Activated T-helper 17 cell treated with anti-CD3 and anti-CD28 coated beads, Interleukin-2, amount 50 U/mL, for 72 hours (primary cell): Measurements from ENCODE around the gene ZNF385D. TPM values are rescaled to one million over a fixed set of nuclear protein-coding genes. Genes with fewer than 3 reads are reported as not detected.

Experiments
- ATAC-seq: fragments of 150-1000 bp; cut with Tn5 transposase; replicated peaks from 2 replicates; pipeline ENCODE4 v1.10.0; 2021; ENCODE audit warnings: mild to moderate bottlenecking, moderate library complexity
- H3K27ac Mint-ChIP-seq: one replicate; pipeline ENCODE4 v1.8.0; 2022; ENCODE audit warnings: mixed read lengths
- H3K27me3 Mint-ChIP-seq: one replicate; pipeline ENCODE4 v1.8.0; 2022; ENCODE audit warnings: mixed read lengths
- H3K36me3 Mint-ChIP-seq: one replicate; pipeline ENCODE4 v1.8.0; 2022; ENCODE audit warnings: low read depth, mild to moderate bottlenecking, mixed read lengths
- H3K4me1 Mint-ChIP-seq: one replicate; pipeline ENCODE4 v1.8.0; 2022; ENCODE audit warnings: mixed read lengths
- H3K4me3 Mint-ChIP-seq: one replicate; pipeline ENCODE4 v1.8.0; 2022; ENCODE audit warnings: mild to moderate bottlenecking, mixed read lengths
- H3K9me3 Mint-ChIP-seq: one replicate; pipeline ENCODE4 v1.8.0; 2022; ENCODE audit warnings: mixed read lengths
- total RNA-seq, 2 donors: library from RNA; stranded (reverse); gene quantifications; one replicate each; pipeline ENCODE4 v1.2.3, GENCODE V29; 2022

The ZNF385D gene
- total RNA-seq, 2 donors from 2014 or later, result not detected

DNA sequence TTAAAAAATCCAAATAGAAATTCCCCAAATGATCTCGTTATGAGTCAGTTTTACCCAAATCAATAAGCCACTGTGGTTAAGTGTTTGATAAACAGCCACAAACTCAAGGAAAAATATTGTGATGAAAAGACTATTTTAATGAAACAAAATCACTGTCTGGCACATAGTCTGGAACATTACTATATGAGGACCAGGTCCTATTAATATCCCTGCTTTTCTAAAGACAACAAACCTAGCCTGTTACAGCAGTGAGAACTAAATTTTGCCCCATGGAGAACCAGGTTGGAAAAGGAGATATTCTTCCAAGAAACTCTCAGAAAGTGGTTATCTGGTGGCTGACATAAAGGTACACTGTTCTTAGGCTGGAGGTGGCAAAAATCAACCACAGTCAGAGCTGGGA lies 27.7 kb upstream of the ZNF385D start:
- Mint-ChIP-seq H3K9me3 (peaks cover 3% of the 10 kb centered on the region), H3K4me3 (no peak overlapping the region), H3K27ac (no peak overlapping the region), H3K36me3 (no peaks in the 10 kb centered on the region), H3K27me3 (no peaks in the 10 kb centered on the region), H3K4me1 (no peaks in the 10 kb centered on the region)
- ATAC-seq, result no peak

DNA sequence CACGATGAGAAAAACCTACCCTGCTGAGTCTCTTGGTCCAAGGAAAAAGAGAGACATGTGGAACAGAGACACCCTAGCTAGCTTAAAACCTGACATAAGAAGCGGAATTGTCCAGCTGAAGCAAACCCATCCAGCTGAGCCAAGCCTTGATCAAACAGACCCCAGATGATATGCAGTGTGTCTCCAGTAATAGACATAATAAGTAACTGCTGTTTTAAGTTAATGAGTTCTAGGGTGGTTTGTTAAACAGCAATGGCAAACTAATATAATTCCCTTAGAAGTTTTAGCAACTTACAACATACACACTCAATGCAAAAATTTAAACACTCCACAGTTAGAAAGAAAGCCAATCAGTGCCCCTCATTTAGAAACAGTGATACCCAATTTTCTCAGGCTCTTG lies 26.8 kb upstream of the ZNF385D start:
- no peak overlapping the region for H3K27ac Mint-ChIP-seq
- ATAC-seq, result no peak
- peaks cover 3% of the 10 kb centered on the region for H3K9me3 Mint-ChIP-seq

DNA sequence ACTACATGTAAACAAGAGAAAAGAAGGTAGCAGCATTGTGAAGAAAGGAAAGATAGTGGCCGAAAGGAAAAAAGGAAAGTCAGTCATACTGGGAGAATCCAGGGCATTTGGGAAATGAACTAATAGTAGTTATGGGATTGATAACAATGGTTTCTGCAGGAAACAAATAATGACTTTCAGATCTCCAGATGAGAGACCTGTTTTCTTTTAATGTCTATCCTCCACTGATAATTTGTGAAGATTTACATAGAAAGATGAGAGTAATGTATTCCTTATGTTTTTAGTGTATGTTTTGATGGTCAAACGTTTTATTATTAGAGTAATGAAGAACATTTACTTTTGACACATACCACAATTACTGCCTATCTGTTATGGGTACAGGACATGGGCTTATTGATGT lies 15.0 kb upstream of the ZNF385D start:
- Mint-ChIP-seq H3K27ac (no peak overlapping the region), H3K27me3 (no peaks in the 10 kb centered on the region), H3K36me3 (no peaks in the 10 kb centered on the region), H3K9me3 (peaks cover 29% of the 10 kb centered on the region), H3K4me1 (no peaks in the 10 kb centered on the region), H3K4me3 (no peak overlapping the region)
- ATAC-seq, result no peak

More for the DNA sequence above, 26.8 kb upstream of the ZNF385D start:
- H3K27me3 Mint-ChIP-seq, result no peaks in the 10 kb centered on the region
- H3K36me3 Mint-ChIP-seq, result no peaks in the 10 kb centered on the region
- H3K4me1 Mint-ChIP-seq, result no peaks in the 10 kb centered on the region
- no peak overlapping the region for H3K4me3 Mint-ChIP-seq

DNA sequence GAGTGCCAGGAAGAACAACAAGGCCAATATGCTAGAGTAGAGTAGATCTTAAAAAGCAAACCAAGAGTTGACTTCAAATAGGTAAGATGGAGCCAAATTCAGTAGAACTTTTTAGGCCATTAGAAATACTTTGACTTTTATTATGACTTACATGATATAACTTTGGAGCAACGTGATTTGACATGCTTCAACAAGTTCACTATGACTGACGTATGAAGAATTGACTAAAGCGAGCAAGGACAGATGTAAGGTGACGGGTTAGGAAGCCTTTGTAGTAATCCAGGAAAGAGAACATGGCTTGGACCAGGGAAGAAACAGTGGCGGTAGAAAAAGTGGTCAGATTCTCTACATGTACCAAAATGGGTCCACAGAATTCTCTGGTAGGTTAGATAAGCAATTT lies 4.9 kb upstream of the ZNF385D start:
- Mint-ChIP-seq H3K9me3 (peaks cover 9% of the 10 kb centered on the region), H3K27me3 (no peaks in the 10 kb centered on the region), H3K4me3 (no peak overlapping the region), H3K27ac (no peak overlapping the region), H3K4me1 (no peaks in the 10 kb centered on the region), H3K36me3 (no peaks in the 10 kb centered on the region)
- ATAC-seq, result no peak

DNA sequence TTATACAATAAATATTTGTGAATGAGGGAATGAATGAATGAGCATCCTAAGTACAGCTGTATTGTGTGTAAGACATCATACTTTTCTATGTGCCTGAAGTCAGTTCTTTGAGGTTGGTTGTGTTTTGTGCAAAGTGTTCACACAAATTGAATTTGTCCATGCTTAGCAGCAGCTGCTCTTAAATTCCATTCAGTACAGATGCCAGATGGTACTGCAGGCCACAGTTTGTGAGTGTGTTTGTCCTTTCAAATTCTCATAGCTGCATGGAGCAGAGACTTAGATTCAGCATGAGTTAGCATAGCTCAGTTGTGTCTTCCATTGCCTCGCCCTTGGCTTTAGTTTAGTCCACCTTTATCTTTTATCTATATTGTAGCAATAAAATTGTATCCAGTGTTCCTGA lies 3.8 kb upstream of the ZNF385D start:
- Mint-ChIP-seq H3K27me3 (no peaks in the 10 kb centered on the region), H3K27ac (no peak overlapping the region), H3K36me3 (no peaks in the 10 kb centered on the region), H3K4me3 (no peak overlapping the region), H3K9me3 (peaks cover 9% of the 10 kb centered on the region), H3K4me1 (no peaks in the 10 kb centered on the region)
- no peak for ATAC-seq

DNA sequence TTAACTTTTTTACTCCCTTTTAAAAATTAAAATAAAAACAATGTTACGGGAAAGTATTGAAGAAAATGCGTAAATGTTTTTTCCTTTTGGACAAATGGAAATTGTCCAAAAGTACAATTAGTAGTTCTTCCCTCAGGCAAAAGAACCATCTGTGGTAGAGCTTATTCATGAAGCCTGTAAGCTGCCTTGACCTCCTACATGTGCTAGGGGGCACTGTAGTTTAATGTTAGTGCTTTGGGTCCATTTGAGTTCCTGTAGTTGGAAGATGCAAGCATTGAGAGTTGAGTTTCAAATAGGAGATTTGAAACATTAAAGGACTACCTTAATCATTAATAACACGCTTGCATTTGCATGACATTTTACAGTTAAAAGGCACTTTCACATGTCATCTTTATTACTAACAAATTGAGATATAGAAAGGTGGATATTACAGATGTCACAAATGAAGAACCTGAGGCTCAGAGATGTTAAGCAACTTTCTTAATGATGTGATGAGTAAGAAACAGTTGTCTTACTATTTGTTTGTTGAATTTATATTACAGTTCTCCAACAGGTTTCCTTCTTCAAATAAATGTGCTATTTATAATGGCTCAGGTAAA lies 1.8 kb upstream of the ZNF385D start:
- Mint-ChIP-seq H3K27ac (no peak overlapping the region), H3K4me1 (no peaks in the 10 kb centered on the region), H3K4me3 (no peak overlapping the region), H3K27me3 (no peaks in the 10 kb centered on the region), H3K9me3 (peaks cover 6% of the 10 kb centered on the region), H3K36me3 (no peaks in the 10 kb centered on the region)
- no peak for ATAC-seq

DNA sequence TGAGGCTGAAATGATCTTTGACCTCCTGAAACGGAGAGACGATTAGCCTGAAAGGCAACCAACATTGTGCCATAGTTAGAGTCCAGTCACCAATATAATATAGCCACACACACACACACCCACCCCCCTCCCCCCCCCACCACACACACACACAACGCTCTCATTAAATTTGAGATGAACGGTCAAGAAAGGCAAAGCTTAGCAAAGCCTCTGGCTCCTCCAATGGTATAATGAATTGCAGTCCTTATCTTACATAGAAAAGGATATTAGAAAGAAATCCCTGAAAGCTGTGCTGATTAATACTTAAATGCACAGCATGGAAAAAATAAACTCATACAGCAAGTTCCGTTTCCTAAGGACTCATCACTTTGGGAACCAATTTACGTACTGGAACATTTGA lies 876 bp upstream of the ZNF385D start:
- no peaks in the 10 kb centered on the region for H3K36me3 Mint-ChIP-seq
- no peaks in the 10 kb centered on the region for H3K4me1 Mint-ChIP-seq
- no peak for ATAC-seq
- H3K27ac Mint-ChIP-seq, result no peak overlapping the region
- H3K4me3 Mint-ChIP-seq, result no peak overlapping the region
- H3K27me3 Mint-ChIP-seq, result no peaks in the 10 kb centered on the region
- H3K9me3 Mint-ChIP-seq, result peaks cover 5% of the 10 kb centered on the region

DNA sequence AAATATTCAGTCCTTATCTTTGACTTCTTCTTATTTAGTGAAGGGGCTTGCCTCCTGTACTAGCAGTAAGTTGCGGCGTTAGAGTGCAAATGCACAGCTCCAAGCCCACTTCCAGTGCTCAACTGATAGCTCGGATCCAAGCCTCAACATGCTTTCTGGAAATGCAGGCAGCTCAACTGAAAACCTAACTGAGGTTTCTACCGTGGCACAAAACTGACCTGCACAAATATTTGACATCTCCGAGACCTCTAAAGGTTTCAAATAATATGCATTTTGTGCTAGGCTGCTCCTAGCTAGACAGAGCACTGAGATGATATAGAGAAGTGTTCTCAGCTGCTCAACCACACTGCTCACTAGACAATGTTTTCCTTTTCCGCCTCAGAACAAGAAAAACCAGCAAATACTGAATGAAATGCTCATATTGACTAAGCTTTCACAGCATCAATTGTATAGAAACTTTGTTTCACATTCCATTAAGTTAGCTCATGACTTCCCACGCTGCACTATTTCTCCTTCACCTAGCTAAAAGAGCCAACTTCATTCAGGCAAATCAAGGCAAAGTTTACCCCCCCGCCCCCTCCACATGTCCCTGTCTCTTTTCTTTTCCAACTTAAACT lies 822 bp downstream of the ZNF385D start:
- no peaks in the 10 kb centered on the region for H3K4me1 Mint-ChIP-seq
- no peak overlapping the region for H3K4me3 Mint-ChIP-seq
- H3K27ac Mint-ChIP-seq, result no peak overlapping the region
- no peaks in the 10 kb centered on the region for H3K36me3 Mint-ChIP-seq
- ATAC-seq, result no peak
- H3K9me3 Mint-ChIP-seq, result no peaks in the 10 kb centered on the region
- no peaks in the 10 kb centered on the region for H3K27me3 Mint-ChIP-seq

DNA sequence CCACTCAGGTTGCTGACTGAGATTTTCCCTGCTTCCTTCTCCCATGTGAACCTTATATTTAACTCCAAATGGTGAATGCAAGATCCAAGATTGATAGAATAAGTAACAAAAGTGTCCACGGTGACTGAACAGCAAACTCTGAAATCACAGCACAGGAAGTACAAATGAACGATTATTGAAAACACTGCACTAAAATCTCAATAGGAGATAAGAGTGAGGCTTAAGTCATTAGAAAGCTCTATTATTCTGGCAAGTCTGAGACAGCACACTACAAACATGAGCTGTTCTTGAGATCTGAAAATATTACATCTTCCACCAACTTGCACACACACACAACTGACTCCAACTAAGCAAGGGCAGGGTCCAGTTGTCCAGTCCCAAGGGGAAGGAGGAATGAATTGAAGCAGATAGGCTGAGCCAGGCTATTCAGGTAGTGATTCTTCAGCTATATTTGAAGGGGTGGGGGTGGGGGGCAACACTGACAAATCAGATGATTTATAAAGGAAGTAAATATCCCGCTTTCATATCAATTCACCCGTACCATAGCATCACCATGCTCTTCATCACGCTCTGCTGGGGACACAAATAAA lies 2.9 kb downstream of the ZNF385D start:
- Mint-ChIP-seq H3K4me1 (no peaks in the 10 kb centered on the region), H3K36me3 (no peaks in the 10 kb centered on the region), H3K9me3 (no peaks in the 10 kb centered on the region), H3K4me3 (no peak overlapping the region), H3K27ac (no peak overlapping the region), H3K27me3 (no peaks in the 10 kb centered on the region)
- no peak for ATAC-seq

DNA sequence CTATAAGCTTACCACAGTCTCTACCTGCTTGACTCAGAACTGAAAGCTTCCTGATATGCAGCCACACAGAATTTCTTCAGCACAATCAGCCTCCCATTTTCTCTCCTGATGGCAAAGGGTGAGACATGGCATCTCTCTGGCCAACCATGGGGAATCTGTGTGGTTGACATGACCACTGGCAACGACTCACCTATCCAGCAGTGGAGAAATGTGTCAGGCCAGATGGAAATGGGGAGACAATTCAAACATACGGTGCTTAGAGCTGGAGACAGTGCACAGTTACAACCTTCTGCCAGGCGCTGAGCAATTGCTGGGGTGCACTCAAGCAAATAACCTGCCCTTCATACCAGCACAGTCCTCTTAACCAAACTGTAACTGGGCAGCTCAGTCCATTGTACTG lies 3.6 kb downstream of the ZNF385D start:
- H3K9me3 Mint-ChIP-seq, result peaks cover 3% of the 10 kb centered on the region
- no peak overlapping the region for H3K4me3 Mint-ChIP-seq
- no peaks in the 10 kb centered on the region for H3K4me1 Mint-ChIP-seq
- no peak overlapping the region for H3K27ac Mint-ChIP-seq
- H3K36me3 Mint-ChIP-seq, result no peaks in the 10 kb centered on the region
- H3K27me3 Mint-ChIP-seq, result no peaks in the 10 kb centered on the region
- no peak for ATAC-seq

DNA sequence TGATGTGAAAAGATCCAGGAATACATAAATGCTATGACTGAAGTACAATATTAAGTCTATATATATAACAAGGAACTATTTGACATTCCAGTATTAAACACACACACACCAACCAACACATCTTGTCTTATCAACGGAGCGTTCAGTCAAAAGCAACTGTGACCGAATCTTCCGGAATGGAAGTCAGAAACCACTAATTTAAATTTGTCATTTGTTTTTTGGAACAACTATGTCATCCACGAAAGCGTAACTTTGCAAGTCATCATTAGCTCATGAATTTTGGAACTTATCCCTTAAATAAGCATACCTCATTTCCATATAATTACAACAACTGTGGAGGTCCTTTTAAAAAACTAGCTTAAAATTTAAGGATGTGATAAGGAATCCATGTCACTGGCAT lies 5.0 kb downstream of the ZNF385D start:
- Mint-ChIP-seq H3K27me3 (no peaks in the 10 kb centered on the region), H3K27ac (no peak overlapping the region), H3K36me3 (no peaks in the 10 kb centered on the region), H3K4me1 (no peaks in the 10 kb centered on the region), H3K4me3 (no peak overlapping the region), H3K9me3 (peaks cover 8% of the 10 kb centered on the region)
- no peak for ATAC-seq

DNA sequence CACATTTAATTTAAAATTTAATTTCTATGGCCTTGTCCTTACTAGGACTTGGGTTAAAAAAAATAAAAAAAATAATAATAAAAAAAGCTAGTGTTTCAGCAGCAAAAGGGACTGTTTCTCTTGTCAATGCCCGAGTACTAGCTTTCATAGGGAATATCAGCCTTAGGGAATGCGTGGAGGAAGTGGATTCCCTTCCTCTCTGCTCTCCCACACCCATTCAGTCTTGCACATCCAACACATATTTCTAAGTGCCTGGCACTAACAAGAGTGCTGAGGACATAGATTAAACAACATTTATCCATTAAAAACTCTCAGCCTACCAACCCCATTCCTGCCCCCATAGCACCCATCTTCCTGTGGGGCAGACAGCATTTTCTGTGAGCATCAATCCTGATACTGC lies 6.2 kb downstream of the ZNF385D start:
- no peak for ATAC-seq
- Mint-ChIP-seq H3K4me1 (no peaks in the 10 kb centered on the region), H3K27ac (no peak overlapping the region), H3K36me3 (no peaks in the 10 kb centered on the region), H3K9me3 (peaks cover 8% of the 10 kb centered on the region), H3K27me3 (no peaks in the 10 kb centered on the region), H3K4me3 (no peak overlapping the region)

DNA sequence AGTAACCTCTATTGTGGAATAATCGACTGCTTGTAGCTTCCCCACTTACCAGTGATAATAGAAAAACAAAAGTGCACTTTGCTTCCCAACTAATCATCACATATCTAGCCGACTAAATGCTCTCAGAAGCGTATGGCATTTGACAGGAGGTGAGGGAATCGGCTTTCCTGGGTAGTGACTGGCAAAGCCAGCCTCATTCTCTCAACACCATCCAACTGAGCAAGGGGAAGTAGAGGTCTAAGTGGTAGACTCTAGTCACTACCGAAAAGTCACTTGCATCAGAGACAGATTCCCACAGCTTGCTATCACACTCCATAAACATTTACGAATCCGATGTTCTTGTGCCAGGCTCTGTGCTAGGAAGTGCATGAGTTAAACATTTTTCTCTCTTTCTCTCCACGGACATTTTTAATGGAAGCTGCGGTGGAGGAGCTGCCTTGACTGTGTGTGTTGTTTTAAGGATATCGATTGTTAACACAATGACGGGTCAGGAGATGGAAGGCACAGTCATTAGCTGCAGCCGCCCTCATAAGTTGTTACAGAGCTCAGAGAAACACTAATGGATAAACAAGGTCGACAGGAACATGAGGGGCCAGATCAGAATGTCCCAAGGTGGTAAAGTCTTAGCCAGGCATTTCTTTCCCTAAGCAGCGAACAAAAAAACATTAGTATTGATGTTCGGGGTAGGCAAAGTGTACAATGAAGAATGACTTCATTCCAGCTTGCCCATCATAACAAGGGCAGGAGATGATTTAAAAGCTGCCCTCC lies 11.9 kb downstream of the ZNF385D start:
- Mint-ChIP-seq H3K27me3 (no peaks in the 10 kb centered on the region), H3K27ac (no peak overlapping the region)

DNA sequence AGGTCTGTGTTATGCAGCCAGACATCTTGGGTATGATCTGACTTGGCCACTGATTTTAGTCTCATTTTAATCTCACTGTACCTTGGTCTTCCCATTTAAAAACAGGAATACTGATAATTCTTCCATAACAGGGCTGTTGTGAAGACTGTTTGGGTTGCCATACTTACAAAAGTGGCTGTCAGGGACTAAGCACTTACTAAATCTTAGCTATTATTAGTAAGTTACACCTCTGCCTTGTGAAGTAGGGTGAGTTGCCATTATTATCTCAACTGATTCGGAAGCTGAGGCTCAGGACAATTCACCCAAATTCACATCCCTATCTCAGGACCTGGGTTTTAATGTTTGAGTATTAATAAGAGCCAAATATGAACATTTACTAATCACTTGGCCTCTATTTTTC lies 12.7 kb downstream of the ZNF385D start:
- H3K27ac Mint-ChIP-seq, result no peak overlapping the region
- no peaks in the 10 kb centered on the region for H3K27me3 Mint-ChIP-seq
- peaks cover 13% of the 10 kb centered on the region for H3K9me3 Mint-ChIP-seq
- ATAC-seq, result no peak
- no peak overlapping the region for H3K4me3 Mint-ChIP-seq
- H3K4me1 Mint-ChIP-seq, result no peaks in the 10 kb centered on the region
- no peaks in the 10 kb centered on the region for H3K36me3 Mint-ChIP-seq

More for the DNA sequence above, 11.9 kb downstream of the ZNF385D start:
- Mint-ChIP-seq H3K36me3 (no peaks in the 10 kb centered on the region), H3K4me1 (no peaks in the 10 kb centered on the region), H3K4me3 (no peak overlapping the region), H3K9me3 (peaks cover 13% of the 10 kb centered on the region)
- ATAC-seq, result no peak

DNA sequence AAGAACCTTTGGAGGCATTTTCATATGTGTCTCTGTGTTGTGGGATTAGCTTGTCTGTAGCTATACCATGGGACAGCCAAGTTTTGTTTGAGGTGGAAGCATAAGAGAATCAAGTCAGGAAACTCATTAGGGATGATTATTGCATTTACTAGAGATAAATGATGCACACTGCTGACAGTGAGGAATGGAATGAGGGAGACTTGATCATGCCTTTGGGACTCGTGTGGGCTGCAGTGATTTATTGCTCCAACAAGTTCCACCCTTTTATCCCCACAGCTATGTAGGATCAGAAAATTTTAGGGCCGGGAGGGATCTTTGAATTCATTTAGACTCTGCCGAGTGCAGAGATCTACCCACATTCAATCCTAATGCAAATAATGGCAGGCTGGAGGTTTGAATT lies 16.3 kb downstream of the ZNF385D start:
- no peaks in the 10 kb centered on the region for H3K4me1 Mint-ChIP-seq
- no peak overlapping the region for H3K27ac Mint-ChIP-seq
- H3K9me3 Mint-ChIP-seq, result peaks cover 8% of the 10 kb centered on the region
- H3K27me3 Mint-ChIP-seq, result no peaks in the 10 kb centered on the region
- no peak for ATAC-seq
- no peaks in the 10 kb centered on the region for H3K36me3 Mint-ChIP-seq
- no peak overlapping the region for H3K4me3 Mint-ChIP-seq
